H9 (cell line): ENCODE data around the gene CMPK2. TPM values are rescaled to one million over a fixed set of nuclear protein-coding genes. Genes with fewer than 3 reads are reported as not detected.

Source experiments
- DNase-seq: peaks from one replicate; pipeline ENCODE4 v3.0.0-alpha.2; 2017
- H2AFZ ChIP-seq: one replicate; pipeline ENCODE4 v1.6.1; 2013; ENCODE audit warnings: mild to moderate bottlenecking, low read length, control low read depth, moderate library complexity
- H2AK5ac ChIP-seq: 2 replicates; pipeline ENCODE4 v1.6.1; 2013; ENCODE audit warnings: low read length, control low read depth, mixed read lengths; ENCODE audit not compliant: insufficient read length
- H2BK120ac ChIP-seq: one replicate; pipeline ENCODE4 v1.6.1; 2013; ENCODE audit warnings: low read depth, mild to moderate bottlenecking, low read length, control low read depth, inconsistent platforms; ENCODE audit not compliant: poor library complexity, severe bottlenecking
- H2BK12ac ChIP-seq: 2 replicates; pipeline ENCODE4 v1.6.1; 2013; ENCODE audit warnings: low read length, control low read depth, mixed read lengths, low read depth; ENCODE audit not compliant: insufficient read length
- H2BK15ac ChIP-seq: 2 replicates; pipeline ENCODE4 v1.6.1; 2013; ENCODE audit warnings: low read depth, low read length, control low read depth
- H2BK20ac ChIP-seq: one replicate; pipeline ENCODE4 v1.6.1; 2013; ENCODE audit warnings: low read depth, mild to moderate bottlenecking, low read length, control low read depth, inconsistent platforms; ENCODE audit not compliant: poor library complexity, severe bottlenecking
- H2BK5ac ChIP-seq: 2 replicates; pipeline ENCODE4 v1.6.1; 2013; ENCODE audit warnings: low read length, control low read depth, mixed read lengths; ENCODE audit not compliant: insufficient read length
- H3K14ac ChIP-seq: 2 replicates; pipeline ENCODE4 v1.6.1; 2013; ENCODE audit warnings: low read length, control low read depth; ENCODE audit not compliant: insufficient read depth
- H3K18ac ChIP-seq: 2 replicates; pipeline ENCODE4 v1.6.1; 2013; ENCODE audit warnings: low read depth, mild to moderate bottlenecking, mixed read lengths, low read length, control low read depth; ENCODE audit not compliant: insufficient read length
- H3K23ac ChIP-seq: 2 replicates; pipeline ENCODE4 v1.6.1; 2013; ENCODE audit warnings: low read length, control low read depth, mixed read lengths, low read depth; ENCODE audit not compliant: insufficient read length
- H3K23me2 ChIP-seq: 2 replicates; pipeline ENCODE4 v1.6.1; 2013; ENCODE audit warnings: low read depth, mild to moderate bottlenecking, mixed read lengths, low read length, control low read depth; ENCODE audit not compliant: insufficient read length, poor library complexity, severe bottlenecking
- H3K27ac ChIP-seq: 2 replicates; pipeline ENCODE4 v1.5.1; 2013; ENCODE audit warnings: low read length, control low read depth, mixed read lengths, low read depth; ENCODE audit not compliant: insufficient read length
- H3K27me3 ChIP-seq: 2 replicates; pipeline ENCODE4 v1.6.1; 2013; ENCODE audit warnings: low read length, control low read depth, inconsistent platforms; ENCODE audit not compliant: insufficient read depth
- H3K4ac ChIP-seq: 2 replicates; pipeline ENCODE4 v1.6.1; 2013; ENCODE audit warnings: low read depth, mild to moderate bottlenecking, control low read depth, inconsistent platforms, low read length, moderate library complexity
- H3K4me1 ChIP-seq: 2 replicates; pipeline ENCODE4 v1.6.1; 2013; ENCODE audit warnings: low read length, control low read depth, inconsistent platforms; ENCODE audit not compliant: insufficient read depth
- H3K4me2 ChIP-seq: 2 replicates; pipeline ENCODE4 v1.6.1; 2013; ENCODE audit warnings: low read length, control low read depth, mixed read lengths; ENCODE audit not compliant: insufficient read length, insufficient read depth
- H3K56ac ChIP-seq: 2 replicates; pipeline ENCODE4 v1.6.1; 2013; ENCODE audit warnings: low read depth, mild to moderate bottlenecking, mixed read lengths, low read length, control low read depth; ENCODE audit not compliant: insufficient read length
- H3K79me1 ChIP-seq: 2 replicates; pipeline ENCODE4 v1.6.1; 2013; ENCODE audit warnings: low read depth, mild to moderate bottlenecking, moderate library complexity, low read length, control low read depth, inconsistent platforms; ENCODE audit not compliant: insufficient read depth, poor library complexity, severe bottlenecking
- H3K79me2 ChIP-seq: 2 replicates; pipeline ENCODE4 v1.6.1; 2013; ENCODE audit warnings: low read length, control low read depth, inconsistent platforms; ENCODE audit not compliant: insufficient read depth
- H3K9ac ChIP-seq: 2 replicates; pipeline ENCODE4 v1.6.1; 2013; ENCODE audit warnings: low read length, control low read depth, mixed read lengths; ENCODE audit not compliant: insufficient read length; ENCODE audit errors: extremely low read depth
- H3K9me3 ChIP-seq: one replicate; pipeline ENCODE4 v1.6.1; 2013; ENCODE audit warnings: low read depth, low read length, inconsistent platforms; ENCODE audit not compliant: control insufficient read depth
- H3T11ph ChIP-seq: one replicate; pipeline ENCODE4 v1.6.1; 2013; ENCODE audit warnings: mild to moderate bottlenecking, low read length, control low read depth, inconsistent platforms
- H4K20me1 ChIP-seq: one replicate; pipeline ENCODE4 v1.6.1; 2013; ENCODE audit not compliant: control insufficient read depth, insufficient read length, insufficient read depth
- H4K5ac ChIP-seq: 2 replicates; pipeline ENCODE4 v1.6.1; 2013; ENCODE audit warnings: low read depth, mild to moderate bottlenecking, mixed read lengths, low read length, control low read depth; ENCODE audit not compliant: insufficient read length
- H4K8ac ChIP-seq: replicated peaks from 2 replicates; pipeline ENCODE4 v1.6.1; 2013; ENCODE audit warnings: low read length, control low read depth, mixed read lengths, low read depth; ENCODE audit not compliant: insufficient read length
- H4K91ac ChIP-seq: 2 replicates; pipeline ENCODE4 v1.6.1; 2013; ENCODE audit warnings: low read depth, mild to moderate bottlenecking, moderate library complexity, mixed read lengths, low read length, control low read depth; ENCODE audit not compliant: insufficient read length
- H3K27ac Mint-ChIP-seq, 3 experiments: 2 replicates in 2 of 3; 3 replicates in 1 of 3; pipeline ENCODE4 v1.8.0; 2020 to 2021; ENCODE audit warnings: mixed read lengths in 3 of 3, mild to moderate bottlenecking in 1 of 3, moderate library complexity in 1 of 3
- H3K27me3 Mint-ChIP-seq: 2 replicates; pipeline ENCODE4 v1.8.0; 2021; ENCODE audit warnings: low read depth, mild to moderate bottlenecking, moderate library complexity, mixed read lengths
- H3K36me3 Mint-ChIP-seq, 3 experiments: 2 replicates in 2 of 3; 3 replicates in 1 of 3; pipeline ENCODE4 v1.8.0; 2020 to 2021; ENCODE audit warnings: low read depth in 3 of 3, mixed read lengths in 3 of 3; ENCODE audit not compliant: insufficient read depth in 1 of 3
- H3K4me1 Mint-ChIP-seq, 2 experiments: 2 replicates each; pipeline ENCODE4 v1.8.0; 2020; ENCODE audit warnings: mixed read lengths in 2 of 2
- H3K4me3 Mint-ChIP-seq, 2 experiments: 2 replicates in 1 of 2; 3 replicates in 1 of 2; pipeline ENCODE4 v1.8.0; 2020 to 2021; ENCODE audit warnings: mild to moderate bottlenecking in 2 of 2, mixed read lengths in 2 of 2, moderate library complexity in 1 of 2
- H3K9me3 Mint-ChIP-seq, 2 experiments: 2 replicates in 1 of 2; 3 replicates in 1 of 2; pipeline ENCODE4 v1.8.0; 2020; ENCODE audit warnings: mild to moderate bottlenecking in 2 of 2, mixed read lengths in 2 of 2, moderate library complexity in 1 of 2
- WGBS: extraction: QIAGEN DNeasy Blood & Tissue Kit; methylation state at CpG from one replicate; pipeline ENCODE4 v1.1.7; 2013; ENCODE audit warnings: missing lambda C conversion rate, low lambda C conversion rate, mixed read lengths; ENCODE audit not compliant: insufficient read length; ENCODE audit errors: extremely low coverage; 5-methylcytosine and 5-hydroxymethylcytosine counted together
- total RNA-seq: library from RNA; stranded (reverse); gene quantifications from 2 replicates; pipeline ENCODE4 v1.2.1, GENCODE V29; 2021
- TF ChIP-seq, protein P1 (sequence below): fragments of 200-600 bp; sonication (generic); conservative IDR thresholded peaks from 3 replicates; pipeline ENCODE4 v1.8.0; 2021; ENCODE audit warnings: antibody characterized with exemption, mild to moderate bottlenecking

The CMPK2 gene
- total RNA-seq, 1 experiment from 2014 or later, result 0.90 TPM

DNA sequence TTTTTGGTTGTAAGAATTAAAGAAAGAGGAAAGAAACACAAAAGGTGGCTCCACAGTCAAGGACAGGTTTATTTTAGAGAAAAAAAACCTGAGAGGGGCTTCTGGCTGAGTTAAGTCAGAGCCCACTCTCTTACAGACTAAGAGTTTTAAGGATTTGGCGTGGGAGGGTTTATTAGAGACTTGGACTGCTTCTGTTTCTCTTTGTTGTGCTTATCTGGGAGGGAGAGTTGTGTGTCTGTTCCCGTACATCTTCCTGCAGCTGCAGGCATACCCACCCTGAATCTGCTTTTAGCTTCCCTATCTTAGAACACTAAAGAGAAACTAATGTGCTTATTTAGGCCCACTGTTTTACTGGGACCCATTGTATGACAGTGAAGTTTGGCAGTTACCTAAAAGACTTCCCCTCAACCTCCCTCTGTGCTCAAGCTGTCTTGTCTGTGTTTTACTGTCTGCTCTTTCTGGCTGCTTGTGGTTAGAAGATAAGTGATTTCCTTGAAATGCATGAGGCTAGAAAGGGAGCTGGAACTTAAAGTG, 14.6 kb upstream of the CMPK2 start:
- no peak overlapping the region for H4K8ac ChIP-seq
- Mint-ChIP-seq H3K4me3 (no peak overlapping the region), H3K36me3 (peaks cover 2 to 17% (median 2%) of the 10 kb centered on the region in 3 experiments; a peak in 4 of 7 replicates), H3K4me1 (no peaks in the 10 kb centered on the region), H3K27me3 (peaks cover 4% of the 10 kb centered on the region), H3K9me3 (peaks cover 19 to 28% of the 10 kb centered on the region in 2 experiments), H3K27ac (no peak overlapping the region)
- no peaks in the 10 kb centered on the region for H3K27me3 ChIP-seq
- TF ChIP-seq, protein P1, sequence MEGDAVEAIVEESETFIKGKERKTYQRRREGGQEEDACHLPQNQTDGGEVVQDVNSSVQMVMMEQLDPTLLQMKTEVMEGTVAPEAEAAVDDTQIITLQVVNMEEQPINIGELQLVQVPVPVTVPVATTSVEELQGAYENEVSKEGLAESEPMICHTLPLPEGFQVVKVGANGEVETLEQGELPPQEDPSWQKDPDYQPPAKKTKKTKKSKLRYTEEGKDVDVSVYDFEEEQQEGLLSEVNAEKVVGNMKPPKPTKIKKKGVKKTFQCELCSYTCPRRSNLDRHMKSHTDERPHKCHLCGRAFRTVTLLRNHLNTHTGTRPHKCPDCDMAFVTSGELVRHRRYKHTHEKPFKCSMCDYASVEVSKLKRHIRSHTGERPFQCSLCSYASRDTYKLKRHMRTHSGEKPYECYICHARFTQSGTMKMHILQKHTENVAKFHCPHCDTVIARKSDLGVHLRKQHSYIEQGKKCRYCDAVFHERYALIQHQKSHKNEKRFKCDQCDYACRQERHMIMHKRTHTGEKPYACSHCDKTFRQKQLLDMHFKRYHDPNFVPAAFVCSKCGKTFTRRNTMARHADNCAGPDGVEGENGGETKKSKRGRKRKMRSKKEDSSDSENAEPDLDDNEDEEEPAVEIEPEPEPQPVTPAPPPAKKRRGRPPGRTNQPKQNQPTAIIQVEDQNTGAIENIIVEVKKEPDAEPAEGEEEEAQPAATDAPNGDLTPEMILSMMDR, result no peak
- no peak overlapping the region for H4K91ac ChIP-seq
- no peak overlapping the region for H3K18ac ChIP-seq
- no peak overlapping the region for H3K4ac ChIP-seq
- no peak overlapping the region for H2BK12ac ChIP-seq
- H3K23me2 ChIP-seq, result no peaks in the 10 kb centered on the region
- no peak overlapping the region for H3K14ac ChIP-seq
- WGBS, result no CpG with 5 or more reads among the region's 2 CpGs
- DNase-seq, result no peak
- H3K56ac ChIP-seq, result no peak overlapping the region
- no peak overlapping the region for H3K27ac ChIP-seq
- H3K4me1 ChIP-seq, result no peaks in the 10 kb centered on the region
- H4K5ac ChIP-seq, result no peak overlapping the region
- no peak overlapping the region for H2BK15ac ChIP-seq
- H4K20me1 ChIP-seq, result no peaks in the 10 kb centered on the region
- H2AK5ac ChIP-seq, result no peak overlapping the region
- H3K9ac ChIP-seq, result no peak overlapping the region
- no peak overlapping the region for H3K23ac ChIP-seq
- H2BK20ac ChIP-seq, result no peak overlapping the region
- H3K4me2 ChIP-seq, result no peak overlapping the region
- no peak overlapping the region for H2BK120ac ChIP-seq
- peaks cover 8% of the 10 kb centered on the region for H3K9me3 ChIP-seq
- no peak overlapping the region for H3T11ph ChIP-seq
- no peak overlapping the region for H2BK5ac ChIP-seq
- H2AFZ ChIP-seq, result no peak overlapping the region
- no peaks in the 10 kb centered on the region for H3K79me2 ChIP-seq
- H3K79me1 ChIP-seq, result no peaks in the 10 kb centered on the region
